Right renal pelvis (tissue), 4 donors: ENCODE results near the gene CDK5RAP2. TPM values are rescaled to one million over a fixed set of nuclear protein-coding genes. Genes with fewer than 3 reads are reported as not detected.
"Not testable (repeated sequence)": the region's sequence is repeated elsewhere in the genome, so short reads cannot be mapped to it uniquely, and the experiment has no call there.

Experiments
- DNase-seq, 4 donors: peaks; one replicate each; pipeline ENCODE4 v3.0.0-alpha.2; 2013; ENCODE audit warnings: low read depth in 4 of 4, low spot score in 3 of 4, missing footprints in 1 of 4
- polyA plus RNA-seq, 4 donors: library from polyadenylated mRNA; unstranded; fragments of 120-200 nt; gene quantifications; one replicate each; pipeline ENCODE4 v1.2.1, GENCODE V29; 2013; ENCODE audit not compliant: insufficient read length in 4 of 4

The CDK5RAP2 gene
- polyA plus RNA-seq, 4 donors, result 50.2 to 58.7 (median 54.3) TPM

- no peak for DNase-seq
Measured at GRCh38 chr9:120478208-120478607, 101.8 kb downstream of the CDK5RAP2 start.

DNA sequence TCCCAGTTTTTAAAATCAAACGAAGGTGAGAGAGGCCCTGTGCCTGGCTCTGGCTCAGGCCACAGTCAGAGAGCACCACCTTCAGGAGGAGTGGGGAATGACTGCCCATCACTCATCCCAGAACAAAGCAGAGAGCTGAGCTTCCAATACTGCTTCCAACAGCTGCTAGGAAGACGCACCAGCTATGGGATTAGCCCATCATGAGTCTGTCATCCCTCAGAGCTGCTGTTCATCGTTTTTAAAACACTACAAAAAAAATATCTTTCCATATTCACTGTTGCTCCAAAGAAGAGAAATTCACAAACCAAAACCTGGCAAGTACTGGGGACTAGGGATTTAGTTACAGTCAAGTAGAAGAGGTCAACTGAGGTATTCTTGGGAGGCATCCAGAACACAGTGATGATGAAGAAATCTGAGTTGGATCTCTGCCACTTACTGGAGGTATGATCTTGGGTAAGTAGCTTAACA, 102.4 kb downstream of the CDK5RAP2 start:
- peak in 2 of 4 donors; percentile 8 to 16 for DNase-seq

DNA sequence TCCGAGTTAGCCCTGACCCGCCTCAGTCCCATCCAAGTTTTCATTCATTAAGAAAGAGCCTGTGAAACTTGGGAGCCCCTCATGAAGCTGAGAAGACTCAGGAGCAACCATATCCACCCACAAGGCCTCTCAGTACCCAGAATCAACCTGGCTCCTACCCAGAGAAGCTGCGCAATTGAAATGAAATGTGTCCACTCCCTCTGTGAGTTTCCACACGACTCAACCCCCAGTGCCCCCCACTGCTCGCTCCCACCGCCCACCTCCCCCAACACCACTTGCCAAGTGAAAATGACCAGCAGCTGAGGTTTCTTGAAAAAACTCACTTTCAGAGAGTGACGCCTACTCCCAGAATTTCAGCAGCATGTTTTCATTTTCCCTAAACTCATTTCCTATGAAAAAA, 104.6 kb downstream of the CDK5RAP2 start:
- DNase-seq, result no peak

- DNase-seq, result no peak
Measured at GRCh38 chr9:120474591-120475243, 105.2 kb downstream of the CDK5RAP2 start.

DNA sequence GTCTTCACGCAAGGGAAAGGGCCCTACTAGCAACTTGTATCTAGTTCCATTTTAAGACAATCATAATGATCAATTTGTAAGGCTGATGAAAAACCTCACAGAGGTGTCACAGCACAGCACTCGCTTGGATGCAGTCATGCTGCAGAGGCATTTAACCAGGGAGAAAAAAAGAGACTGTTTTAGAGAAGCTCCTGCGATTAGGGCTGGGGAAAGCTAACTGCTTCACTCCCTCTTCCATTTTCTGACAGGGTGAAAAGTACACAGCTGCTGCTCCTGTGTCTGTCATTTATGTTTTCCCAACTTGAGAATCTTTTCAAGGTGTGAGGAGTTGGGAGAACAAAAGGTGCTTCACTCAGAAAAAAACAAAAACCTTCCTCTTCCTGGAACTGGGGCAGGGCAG, 106.4 kb downstream of the CDK5RAP2 start:
- DNase-seq, result no peak

GRCh38 chr9:120465685-120466407, 114.1 kb downstream of the CDK5RAP2 start:
- no peak for DNase-seq

DNA sequence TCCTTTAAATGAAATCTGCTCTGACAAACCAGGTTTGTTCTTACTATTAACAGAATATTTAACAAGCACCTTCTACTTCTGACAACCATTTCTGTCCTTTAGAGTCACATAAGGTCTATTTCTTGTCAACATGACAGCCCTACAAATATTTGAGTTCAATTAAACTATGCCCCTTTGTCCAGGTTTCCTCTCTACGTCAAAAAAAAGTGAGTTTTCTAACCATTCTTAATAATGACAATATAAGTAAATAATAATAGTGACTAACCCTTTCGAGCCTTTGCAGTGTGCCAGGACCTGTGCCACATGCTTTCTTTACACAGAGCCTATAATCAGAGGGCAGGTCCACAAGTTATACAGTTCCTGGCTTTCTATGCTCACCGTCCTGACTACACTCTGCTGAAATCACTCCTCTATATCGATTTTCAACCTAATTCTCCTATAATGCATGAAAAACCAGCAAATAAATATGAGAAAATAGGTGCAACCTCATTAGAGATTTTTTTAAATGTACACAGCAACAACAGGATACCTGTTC, 115.0 kb downstream of the CDK5RAP2 start:
- no peak for DNase-seq

- no peak for DNase-seq
Measured at GRCh38 chr9:120464176-120464886, 115.6 kb downstream of the CDK5RAP2 start.

- DNase-seq, result no peak
Measured at GRCh38 chr9:120463765-120464164, 116.2 kb downstream of the CDK5RAP2 start.

DNA sequence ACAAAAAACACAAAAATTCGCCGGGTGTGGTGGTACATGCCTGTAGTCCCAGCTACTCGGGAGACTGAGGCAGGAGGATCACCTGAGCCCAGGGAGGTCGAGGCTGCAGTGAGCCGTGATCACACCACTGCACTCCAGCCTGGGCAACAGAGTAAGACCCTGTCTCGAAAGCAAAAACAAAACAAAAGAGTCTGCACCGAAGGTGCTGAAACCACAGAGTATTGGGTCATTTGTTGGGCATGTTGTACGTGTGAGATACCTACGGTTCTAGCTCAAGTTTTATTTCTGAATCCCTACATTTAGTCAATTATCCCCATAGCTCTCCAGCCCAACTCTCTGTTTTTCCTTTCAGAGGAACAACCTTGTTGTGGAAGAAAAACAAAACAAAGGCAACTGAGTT, 118.3 kb downstream of the CDK5RAP2 start:
- not testable (repeated sequence) for DNase-seq

- DNase-seq, result no peak
Measured at GRCh38 chr9:120456218-120456617, 123.7 kb downstream of the CDK5RAP2 start.

- DNase-seq, result peak in 3 of 4 donors; percentile 2 to 23 (median 18)
Measured at GRCh38 chr9:120454467-120454866, 125.5 kb downstream of the CDK5RAP2 start.

DNA sequence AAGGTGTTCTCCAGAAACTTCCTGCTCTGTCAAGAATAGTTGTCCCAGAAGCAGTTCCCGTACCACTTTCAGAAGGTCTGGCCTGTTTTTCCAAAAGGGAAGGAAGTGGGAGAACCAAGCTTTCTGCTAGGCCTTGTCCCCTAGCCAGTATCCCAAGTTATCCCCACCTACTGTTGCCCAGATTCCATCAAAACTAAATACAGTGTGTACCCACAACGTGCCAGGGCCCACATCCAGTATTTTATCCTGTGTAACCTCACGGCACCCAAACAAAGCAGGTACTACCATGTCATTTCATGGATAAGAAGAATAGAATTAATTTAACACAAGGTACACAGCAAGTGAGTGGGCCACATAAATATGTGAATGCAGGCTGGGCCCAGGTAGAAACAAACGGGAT, 126.2 kb downstream of the CDK5RAP2 start:
- no peak for DNase-seq

DNA sequence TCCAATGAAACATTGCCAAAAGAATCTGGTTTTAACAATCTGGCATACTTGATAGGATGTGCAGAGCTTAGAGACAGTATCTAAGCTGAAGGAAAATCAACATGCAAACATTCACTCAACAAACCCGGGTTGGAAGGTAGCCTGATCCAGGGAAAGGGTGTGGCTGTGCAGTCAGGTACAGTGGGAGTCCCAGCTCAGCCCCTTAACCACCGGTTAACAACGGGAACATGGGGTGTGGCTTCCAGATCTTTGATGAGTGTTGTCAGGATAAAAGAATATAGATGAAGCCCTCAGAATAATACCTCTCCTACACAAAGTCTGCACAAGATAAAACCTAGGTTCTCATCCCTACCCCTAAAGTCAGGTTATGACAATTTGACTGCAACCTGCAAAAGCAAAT, 127.3 kb downstream of the CDK5RAP2 start:
- no peak for DNase-seq

DNA sequence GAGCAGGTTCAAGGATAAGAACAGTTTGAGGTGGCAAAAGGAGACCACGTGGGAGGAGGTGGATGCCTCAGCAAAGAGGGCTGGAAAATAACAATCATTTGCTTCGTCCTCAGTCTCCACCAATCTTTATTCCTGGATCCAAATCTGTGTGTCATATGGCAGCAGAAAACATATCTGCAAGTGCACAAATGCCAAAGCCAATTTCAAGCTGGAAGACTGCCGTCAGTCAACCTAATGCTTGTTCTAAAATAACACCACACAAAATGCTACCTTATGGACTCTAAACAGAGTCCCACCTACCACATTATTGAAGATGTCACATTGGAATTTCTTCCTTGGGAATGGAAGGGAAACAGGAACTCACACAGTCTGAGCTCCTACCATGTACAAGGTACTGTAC, 129.1 kb downstream of the CDK5RAP2 start:
- DNase-seq, result no peak

- no peak for DNase-seq
Measured at GRCh38 chr9:120449566-120449965, 130.4 kb downstream of the CDK5RAP2 start.

DNA sequence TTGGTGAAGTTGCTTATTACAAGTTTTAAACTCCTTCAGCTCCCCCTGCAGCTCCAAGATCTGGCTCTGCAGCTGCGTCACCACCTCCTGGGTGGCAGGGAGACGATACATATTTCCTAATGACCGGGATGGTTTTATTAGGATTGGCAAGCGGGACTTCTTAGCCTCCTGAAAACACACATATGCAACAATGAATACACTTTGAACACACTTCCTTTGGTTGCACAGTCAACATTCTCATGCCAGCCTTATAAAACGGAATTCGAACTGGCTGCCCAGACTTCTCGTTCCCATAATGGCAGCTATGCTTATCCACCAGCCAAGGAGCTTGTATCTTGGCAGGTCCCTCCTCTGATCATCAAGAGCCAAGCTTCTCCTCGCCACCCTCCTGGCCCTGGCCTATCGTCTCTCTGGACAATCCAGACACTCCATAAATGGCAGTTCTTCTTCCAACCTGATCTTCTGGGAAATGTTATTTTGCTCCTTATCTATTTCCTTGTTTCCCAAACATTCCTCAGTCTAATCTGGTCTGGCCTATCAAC, 131.9 kb downstream of the CDK5RAP2 start:
- no peak for DNase-seq

DNA sequence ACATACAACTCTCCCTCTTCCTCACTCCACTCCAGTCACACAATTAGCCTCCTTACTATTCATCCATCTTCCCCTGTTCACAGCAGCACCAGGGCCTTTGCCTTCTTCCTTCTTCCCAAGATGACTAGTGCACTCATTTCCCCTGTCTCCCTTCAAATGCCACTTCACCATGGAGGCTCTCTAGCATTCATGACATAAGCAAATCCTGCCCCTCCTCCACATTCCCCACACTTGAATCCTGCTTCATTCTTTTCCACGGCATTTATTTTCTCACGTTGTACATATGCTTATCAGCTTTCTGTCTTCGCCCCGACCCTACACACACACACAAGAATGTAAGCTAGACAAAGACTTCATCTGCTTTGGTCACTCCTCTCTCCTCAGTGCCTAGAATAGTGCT, 133.3 kb downstream of the CDK5RAP2 start:
- DNase-seq, result no peak

- DNase-seq, result no peak
Measured at GRCh38 chr9:120443976-120444375, 136.0 kb downstream of the CDK5RAP2 start.

DNA sequence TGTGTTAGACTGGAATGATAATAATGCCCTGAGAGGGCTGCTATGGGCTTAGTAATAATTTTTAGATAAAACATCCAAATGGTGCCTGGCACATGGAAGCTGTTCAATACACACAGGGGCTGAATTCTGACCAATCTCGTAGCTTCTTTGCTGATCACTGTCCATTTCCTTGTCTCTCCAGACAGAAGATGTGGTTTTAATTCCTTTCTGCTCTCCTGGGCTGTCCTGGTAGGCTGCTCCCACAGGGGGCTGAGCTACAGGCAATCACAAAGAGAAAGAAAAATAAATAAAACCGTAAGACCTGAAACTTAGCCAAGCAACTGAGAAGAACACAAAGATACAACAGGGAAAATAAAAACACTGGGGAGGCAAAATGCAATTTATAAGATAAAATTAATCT, 136.5 kb downstream of the CDK5RAP2 start:
- DNase-seq, result no peak
